CD4-positive, alpha-beta T cell treated with Interleukin-4 for 4 hours (primary cell): ENCODE results near the gene ROGDI.

Experiments
- DNase-seq: peaks from one replicate; pipeline ENCODE4 v3.0.0-alpha.2; 2020

ROGDI gene

DNA sequence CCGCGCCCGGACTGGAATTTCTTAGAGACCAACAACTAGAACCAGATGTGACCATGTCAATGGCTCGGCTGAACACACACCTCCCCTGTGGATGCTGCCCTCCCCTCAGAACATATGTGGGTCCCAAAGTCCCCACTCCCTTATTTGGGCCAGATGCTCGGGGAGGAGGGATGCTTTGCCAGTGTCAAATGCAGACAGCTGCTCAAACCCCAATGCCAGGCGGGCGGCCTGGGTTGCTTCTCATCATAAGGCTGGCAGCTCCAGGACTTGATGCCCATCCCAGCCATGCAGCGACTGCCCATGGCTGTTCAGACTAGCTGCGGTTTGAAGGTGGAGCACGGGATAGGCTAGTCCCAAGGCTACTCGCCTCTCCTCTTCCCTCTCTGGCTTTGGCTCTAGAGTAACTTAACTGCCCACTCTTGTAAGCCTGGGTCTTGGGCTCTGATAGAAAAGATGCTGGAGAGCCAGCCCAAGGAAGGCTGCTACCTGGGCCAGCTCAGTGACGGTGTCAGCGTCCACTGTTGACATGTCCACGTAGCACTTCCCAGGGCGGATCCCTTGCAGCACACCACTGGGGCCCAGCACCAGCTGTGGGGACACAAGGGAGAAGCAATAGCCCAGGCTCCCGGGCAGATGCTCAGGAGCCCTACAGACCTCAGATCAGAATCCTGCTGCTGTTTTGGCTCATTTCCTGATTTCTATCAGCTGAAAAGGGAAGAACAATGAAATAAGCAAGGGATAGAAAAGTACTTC is 11.0 kb upstream of the ROGDI start:
- no peak for DNase-seq

DNA sequence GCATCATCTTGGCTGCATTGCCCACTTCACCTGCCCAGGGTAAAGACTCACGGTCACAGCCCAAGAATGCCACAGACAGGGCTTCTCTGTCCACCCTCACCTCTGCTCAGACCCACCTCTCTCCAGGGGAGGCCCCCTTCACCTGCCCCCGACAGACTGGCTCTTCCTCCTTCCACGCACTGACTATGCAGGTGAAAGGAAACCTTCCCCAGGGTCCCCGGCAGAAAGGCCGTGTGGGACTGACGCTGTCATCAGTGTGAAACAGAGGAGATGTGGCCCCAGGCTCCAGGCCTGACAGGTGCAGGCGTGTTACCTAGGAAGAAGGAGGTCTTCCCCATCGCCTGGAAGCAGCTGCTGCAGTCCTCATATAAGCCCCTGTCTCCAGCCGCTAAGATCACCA is 9.3 kb upstream of the ROGDI start:
- DNase-seq: no peak

DNA sequence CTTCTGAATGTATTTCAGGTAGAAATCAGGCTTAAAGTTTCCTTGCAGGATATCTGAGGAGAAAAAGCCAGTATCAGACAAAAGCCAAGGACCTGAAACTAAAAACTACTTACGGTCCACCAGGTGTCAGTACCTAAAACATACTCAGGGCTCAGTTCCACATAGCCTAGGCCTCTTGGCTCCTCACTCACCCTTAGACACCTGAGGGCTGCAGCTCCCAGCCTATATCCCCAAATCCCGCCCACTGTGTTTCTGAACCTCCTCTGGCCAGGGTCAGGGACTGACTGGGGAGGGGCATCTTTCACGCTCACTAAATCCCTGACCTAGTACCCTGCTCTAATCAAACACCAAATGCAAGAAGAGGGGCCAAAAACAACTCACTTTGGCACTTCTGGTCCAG is 8.8 kb upstream of the ROGDI start:
- no peak for DNase-seq

DNA sequence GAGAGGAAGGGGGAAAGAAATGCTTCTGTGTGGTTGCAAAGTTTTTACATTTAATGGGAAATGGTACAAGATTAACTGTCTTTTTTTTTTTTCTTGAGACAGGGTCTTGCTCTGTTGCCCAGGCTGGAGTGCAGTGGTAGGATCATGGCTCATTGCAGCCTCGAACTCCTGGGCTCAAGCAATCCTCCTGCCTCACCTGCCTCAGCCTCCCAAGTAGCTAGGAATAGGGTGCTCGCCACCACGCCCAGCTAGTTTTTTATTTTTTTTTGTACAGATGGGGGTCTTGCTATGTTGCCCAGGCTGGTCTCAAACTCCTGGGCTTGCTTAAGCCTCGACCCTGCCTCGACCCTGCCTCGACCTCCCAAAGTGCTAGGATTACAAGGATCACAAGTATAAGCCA is 3.8 kb upstream of the ROGDI start:
- DNase-seq: no peak

DNA sequence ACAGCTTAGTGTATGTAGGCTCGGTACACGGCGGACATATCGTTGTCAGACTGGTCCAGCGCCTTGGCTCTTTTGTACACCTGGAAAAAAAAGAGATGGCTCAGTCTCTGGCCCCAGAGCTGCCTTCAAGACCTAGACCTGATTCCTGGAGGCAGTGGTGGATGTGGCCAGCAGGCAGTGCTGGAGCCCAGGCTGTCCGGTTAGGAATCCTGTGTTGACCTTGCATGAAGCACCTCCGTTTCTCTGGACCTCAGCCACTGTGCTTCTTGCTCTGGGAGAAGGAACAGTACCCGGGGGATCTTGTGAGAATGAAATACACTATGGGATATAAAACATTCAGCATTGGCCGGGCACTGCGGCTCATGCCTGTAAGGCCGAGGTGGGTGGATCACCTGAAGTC is 2.8 kb upstream of the ROGDI start:
- no peak for DNase-seq

DNA sequence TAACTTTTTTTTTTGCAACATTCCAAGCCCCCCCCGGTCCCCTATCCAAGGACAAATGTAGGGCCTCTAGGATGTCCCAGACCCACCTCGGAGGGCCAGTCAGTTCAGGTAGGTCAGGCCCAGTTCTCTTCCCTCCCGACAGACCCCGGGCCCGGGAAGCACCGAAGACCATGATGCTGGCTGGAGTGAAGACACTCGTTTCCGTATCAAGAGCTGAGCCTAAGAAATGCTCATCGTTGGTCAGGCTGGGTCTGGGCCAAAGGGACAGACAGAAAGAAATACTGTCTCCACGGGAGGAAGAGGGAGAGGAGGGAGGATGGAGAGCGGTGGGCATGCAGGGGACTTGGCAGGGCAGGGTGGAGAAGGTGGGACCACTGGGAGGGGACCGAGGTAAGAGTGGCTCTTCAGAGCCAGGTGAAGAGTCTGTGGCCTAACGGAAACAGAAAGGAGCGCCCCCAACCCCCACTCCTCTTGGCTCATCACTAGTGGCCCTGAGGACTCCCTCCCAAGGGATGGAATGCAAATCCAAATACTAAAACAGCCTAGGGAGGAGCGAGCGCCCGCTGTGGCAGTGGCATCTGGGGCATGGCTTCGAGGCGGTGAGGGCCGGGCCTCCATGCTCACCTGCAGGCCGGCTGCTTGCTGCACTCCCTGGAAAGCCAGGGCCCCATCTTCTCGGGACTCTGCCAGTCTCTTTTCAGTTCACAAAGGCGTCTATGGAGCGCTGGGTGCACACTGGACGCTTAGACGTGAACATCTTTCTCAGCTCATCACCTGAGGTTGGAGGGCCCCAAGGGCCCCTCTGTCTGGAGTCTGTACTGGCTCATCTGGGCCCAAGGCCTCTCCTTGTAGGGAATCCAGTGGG is 1.7 kb upstream of the ROGDI start:
- no peak for DNase-seq

DNA sequence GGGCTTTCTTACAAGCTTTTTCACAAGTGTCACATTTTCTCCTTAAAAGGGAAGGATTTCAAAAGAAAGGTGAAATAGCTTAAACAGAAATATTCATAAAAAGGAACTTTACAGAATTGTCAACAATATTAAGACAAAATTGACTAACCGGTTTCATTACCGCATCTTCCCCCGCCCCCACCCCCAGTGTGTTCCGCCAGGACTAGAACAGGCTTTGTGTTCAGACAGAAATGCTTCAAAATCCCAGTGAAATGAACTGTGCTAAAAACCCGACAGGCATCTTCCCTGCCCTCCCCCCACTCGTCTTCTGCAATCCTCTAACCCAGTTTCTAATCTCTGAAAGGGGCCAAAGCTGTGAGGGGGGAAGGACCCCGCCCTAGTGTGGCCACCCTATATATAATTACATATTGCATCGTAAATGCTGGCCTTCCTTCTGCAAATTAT is 990 bp upstream of the ROGDI start:
- DNase-seq: no peak

DNA sequence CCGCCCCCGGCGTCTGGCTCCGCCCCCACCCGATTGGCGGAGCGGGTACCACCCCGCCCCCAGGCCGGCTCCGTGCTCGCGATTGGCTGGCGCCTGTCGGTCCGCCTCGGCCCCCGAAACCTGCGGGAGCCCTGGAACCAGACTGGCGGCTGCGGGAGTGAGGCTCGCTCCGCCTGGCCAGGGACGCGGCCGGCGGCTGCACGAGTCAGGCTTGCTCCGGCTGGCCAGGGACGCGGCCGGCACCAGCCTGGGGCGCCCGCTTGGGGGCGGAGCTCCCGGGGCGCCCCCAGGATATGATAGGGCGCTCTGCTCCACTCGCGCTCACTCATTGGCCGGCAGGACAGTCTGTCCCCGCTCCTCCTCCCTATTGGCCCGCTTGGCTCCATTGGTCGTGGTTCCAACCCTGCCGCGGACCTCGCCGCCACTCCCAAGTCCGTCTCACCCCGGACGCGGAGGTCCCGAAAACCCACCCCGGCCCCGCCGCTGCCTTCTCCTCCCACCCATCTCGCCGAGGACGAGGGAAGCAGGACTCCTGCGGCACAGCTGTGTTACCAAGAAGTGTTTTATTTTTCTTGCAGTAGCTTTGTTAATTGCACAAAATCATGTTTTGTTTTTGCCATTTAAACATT is 340 bp upstream of the ROGDI start:
- DNase-seq: peak; percentile 85

DNA sequence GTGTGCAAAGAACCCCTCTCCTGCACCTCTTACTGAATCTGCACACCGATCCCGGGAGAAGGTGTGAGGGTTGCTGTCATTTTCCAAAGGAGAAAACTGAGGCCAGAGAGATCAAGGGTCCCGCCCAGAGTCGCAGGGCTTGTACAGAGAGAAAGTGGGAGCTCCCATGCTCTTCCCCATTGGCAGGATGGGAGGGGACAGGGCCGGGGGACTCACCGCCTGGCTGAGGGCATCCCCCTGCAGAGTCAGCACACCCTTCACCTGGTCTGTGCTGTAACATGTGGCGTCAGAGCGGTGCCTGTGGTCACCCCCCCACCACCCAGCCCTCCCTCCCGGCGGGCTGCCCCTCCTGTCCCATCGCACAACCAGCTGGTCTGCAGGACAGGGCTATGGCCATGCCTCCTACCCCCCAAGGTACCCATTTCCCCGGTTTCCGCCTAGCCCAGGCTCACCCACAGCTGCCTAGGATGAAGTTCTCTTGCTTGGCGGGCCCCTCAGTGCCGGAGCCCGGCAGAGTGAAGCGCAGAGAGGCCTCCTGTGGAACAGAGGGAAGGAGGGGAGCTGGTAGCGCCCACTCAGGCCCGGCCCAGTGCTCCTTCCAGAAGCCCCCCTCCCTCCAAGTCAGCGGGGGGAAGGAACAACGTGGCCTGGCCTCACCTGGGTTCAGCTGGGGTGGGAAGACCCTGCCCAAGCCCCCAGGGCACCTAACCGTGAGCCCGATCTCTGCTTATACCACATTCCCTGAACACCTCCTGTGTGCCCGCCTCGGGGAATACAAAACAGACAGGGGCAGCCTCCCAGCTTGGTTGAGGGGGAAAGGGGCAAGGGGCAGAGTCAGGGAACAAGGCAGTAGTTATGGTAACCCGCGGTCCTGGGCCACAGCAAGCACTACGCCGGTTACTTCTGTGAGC is 1.1 kb downstream of the ROGDI start:
- DNase-seq: no peak

DNA sequence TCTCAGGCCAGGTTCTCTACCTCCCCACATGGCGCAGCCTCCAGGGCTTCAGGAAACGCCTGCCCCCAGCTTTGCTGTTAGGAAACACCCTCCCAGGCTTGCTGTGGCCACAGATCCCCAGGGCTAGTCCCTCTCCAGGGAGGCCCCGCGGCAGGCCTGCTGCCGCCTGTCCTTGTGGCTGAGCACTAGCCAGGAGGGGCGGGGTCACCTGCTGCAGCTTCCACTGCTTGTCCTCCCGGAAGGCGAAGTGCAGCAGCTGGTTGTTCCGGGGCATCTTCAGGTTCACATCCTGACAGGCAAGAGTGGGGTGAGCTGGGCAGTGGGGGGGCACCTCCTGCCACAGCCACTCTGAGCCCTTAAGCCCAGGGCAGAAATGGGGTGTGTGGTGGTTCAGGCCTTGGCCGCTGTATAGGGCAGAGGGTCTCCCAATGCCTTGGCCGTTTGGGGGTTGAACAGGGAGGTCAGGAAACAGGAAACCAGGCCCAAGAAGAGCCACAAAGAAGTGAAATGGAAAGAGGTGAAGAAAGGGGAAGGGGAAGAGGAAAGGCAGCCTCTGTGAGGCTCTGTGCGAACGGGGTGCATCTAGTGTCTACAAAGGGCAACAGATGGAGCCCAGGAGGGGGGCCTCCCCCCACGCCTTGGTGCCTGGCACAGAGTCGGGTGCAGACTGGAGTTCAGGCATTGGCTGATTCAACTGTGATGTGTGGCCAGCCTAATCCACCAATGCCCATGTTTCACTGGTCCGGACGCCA is 2.0 kb downstream of the ROGDI start:
- no peak for DNase-seq

DNA sequence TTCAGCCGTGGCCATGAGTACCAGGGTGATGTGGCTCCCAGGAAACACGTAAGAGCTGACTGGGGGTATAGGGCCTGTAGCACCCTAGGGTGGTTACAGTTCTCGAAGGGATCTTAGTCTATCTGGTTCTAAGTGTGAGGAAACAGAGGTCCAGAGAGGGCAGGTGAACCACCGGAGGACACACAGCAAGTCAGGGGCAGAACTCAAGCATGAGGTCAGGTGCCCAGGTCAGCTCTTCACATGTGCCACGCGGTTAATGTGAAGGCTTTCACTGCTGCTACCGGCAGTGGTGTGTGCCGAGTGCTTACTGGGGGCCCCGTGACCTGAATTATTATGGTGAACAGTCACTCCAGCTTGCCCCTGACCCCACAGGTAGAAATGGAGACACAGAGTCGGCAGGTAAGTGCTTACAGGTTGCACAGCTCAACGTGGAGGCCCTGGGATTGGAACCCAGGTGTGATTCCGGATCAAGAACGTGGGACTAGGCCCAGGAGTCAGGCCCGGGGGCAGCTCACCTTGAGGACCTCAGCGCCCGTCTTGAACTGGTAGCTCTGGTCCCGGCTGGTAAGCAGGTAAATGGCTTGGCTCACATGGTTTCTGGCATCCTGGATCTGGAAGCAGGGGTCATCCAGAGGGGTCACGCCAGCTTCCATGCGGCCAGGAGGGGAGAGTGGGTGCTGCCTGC is 3.1 kb downstream of the ROGDI start:
- DNase-seq: no peak

DNA sequence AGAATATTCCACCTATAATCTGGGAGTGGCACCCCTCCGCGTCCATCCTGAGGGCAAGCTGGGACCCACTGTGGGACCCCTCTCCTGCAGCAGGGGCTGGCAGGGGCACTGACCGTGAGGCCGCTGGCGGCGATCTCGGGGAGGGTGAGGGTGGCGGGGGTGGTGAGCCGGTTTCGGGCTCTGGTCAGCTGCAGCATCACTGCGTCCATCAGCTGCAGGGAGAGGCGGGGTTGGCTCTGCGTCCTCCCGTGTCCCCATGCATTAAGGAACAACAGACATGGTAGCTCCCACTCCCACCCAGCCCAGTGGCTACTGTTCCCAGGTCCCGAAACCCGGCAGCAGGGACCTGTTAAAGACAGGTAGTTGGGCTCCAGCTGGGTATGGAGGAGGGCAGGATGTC is 4.0 kb downstream of the ROGDI start:
- DNase-seq: no peak

DNA sequence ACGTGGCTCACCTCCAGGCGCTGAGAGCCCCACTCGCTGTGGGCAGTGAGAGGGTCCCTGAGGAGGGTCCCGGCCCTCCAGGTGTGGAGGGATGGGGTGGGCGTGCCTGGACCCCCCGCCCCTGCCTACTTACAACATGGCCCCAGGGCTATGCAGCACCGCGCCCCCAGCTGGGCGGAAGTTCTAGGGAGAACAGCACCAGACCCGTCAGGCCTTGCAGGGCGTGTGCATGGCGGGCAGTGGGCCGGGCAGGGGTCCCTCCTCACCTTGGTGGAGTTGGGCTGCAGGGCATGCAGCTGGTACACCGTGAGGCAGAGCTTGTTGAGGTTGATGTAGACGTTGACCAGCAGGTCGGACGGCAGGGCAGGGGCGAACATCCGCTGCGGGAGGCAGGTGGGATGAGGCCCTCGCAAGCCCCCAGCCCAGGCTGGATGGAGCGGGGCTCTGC is 4.6 kb downstream of the ROGDI start:
- DNase-seq: no peak

DNA sequence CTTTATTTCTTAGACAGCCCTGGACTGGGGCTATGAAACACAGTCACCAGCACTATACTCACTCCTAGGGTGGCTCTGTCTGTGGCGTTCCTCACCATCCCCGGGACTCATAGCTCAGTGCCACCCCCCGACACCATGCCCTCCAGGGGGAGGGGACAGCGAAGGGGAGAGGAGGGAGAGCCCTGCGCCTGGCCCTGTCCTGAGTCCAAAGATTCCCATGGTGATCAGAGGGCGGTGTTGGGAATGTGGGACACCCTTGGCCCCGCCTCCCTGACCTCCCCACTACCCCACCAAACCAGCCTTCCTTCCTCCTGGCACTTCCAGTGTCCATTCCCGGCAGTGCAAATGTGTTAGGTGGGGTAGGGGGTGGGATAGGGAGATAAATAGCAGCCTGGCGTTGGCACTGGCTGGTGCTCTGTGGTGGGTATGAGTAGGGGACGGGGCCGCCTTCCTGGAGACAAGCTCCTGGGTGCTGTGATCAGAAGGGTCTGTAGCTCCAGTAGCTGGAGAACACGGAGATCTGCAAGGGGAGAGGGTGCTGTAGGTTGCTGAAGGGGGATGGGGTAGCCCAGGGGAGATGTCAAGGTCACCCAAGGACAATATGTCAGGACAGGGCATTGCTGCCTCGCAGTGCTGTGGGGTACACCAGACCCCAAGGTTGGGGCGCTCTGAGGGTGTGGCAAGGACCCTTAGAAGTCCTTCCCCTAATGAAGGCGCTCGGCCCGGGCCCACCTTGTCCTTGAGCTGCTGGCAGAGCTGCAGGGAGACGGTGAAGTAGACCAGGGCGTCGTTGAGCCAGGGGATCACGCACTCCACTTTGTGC is 5.2 kb downstream of the ROGDI start:
- no peak for DNase-seq

DNA sequence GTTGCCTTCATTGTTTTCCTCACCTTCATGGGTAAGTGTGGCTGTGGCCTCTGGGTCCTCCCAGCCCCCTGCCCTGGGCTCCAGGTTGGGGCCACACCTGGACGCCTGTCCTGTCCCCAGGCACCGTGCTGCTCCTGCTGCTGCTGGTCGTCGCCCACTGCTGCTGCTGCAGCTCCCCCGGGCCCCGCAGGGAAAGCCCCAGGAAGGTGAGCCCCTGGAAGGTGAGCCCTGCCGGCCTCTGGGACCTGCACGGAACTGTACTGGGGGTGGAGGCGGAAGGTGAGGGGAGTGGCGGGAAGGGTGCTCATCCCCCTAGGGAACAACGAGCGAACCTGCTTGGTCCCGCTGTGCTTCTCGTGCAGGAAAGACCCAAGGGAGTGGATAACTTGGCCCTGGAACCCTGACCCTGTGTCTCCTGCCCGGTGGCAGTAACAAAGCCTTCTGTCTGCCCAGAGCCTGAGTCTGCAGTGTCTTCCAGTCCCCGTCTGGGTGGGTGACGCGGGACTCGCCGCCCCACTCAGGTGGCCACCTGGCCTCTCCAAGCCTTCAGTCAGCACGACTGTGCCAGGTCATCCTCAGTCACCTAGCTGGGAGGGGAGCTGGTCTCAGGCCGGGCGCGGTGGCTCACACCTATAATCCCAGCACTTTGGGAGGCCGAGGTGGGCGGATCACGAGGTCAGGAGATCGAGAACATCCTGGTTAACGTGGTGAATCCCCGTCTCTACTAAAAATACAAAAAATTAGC is 6.4 kb downstream of the ROGDI start:
- no peak for DNase-seq

DNA sequence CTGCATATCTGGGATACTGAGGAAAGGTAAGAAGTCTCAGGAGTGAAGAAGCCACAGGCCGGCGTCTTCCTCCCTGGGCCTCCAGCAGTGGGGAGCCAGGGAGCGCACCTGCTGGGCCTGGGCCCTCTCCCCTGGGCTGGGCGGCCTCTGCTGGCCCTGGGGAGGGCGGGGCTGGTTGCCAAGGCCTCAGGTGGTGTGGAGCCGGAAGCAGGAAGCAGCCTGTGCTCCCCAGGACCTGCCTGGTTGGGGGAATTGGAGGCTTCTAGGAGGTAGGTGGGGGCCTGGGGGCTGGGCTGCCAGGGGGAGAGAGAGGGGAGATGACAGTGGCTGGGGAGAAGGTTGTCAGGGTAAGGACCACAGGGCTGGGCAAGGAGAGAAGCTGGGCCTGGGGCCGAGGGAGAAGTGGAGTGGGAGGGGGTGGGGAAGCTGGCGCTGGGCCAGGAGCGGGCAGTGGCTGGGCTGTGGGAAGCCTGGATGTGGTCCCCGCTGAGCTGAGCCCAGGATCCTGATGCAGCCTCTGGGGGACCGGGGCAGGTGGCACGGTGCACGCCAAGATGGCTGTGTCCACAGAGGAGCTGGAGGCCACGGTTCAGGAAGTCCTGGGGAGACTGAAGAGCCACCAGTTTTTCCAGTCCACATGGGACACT is 7.1 kb downstream of the ROGDI start, which contains the start of gene SMIM22:
TSS of gene SMIM22 (plus strand) at position 189 of the 647 bp plus-strand sequence. CDS start at position 555, 366 bp downstream.
- no peak for DNase-seq

DNA sequence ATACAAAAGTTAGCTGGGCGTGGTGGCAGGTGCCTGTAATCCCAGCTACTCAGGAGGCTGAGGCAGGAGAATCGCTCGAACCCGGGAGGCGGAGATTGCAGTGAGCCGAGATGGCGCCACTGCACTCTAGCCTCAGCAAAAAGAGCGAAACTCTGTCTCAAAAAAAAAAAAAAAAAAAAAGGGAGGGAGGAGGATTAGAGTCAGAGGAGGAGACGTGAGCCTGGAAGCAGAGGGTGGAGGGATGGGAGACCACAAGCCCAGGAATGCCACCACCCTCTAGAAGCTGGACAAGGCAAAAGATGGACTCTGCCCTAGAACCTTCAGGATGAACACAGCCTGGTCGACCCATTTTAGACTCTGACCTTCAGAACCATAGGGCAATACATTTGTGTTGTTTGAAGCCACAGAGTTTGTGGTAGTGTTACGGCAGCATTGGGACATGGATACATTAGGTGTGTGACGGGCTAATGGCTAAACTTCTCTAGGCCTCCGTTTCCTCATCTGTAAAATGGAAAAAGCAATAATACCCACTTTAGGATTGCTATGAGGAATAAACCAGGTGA is 9.4 kb downstream of the ROGDI start:
- DNase-seq: no peak

DNA sequence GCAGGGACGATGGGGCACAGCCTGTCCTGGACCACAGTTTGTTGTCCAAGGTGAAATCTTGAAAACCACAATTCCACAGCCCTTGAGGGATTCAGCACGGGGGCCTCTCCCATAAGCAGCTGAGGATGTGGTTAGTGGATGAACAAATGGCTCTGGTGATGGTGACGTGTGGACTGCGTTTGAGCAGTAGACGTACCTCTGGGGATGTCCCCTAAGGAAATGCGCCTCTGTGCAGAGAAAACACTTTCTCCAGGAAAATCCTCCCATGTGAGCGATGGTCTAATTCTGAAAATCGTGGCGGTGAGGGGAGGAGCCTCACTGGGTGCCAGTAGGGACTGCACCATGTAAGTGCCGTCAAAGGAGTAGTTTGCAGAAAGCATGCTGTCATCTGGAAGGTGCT is 11.6 kb downstream of the ROGDI start:
- no peak for DNase-seq

DNA sequence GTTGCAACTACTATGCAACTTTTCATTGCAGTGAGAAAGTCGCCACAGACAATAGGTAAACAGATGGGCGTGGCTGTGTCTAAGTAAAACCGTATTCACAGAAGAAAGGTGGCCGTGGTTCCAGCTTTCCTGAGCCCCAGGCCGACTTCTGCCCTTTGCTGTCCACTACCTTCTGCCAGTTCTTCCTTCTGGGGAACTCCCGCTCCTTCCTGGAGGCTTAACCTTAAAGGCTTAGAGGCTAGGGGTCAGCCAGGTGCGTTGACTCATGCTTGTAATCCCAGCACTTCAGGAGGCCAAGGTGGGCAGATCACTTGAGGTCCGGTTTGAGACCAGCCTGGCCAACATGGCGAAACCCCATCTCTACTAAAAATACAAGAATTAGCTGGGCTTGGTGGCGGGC is 12.2 kb downstream of the ROGDI start:
- no peak for DNase-seq
